OCI-LY7 (cell line): ENCODE results near the gene PTX4.

Experiments used
- CTCF ChIP-seq: fragments of 200-600 bp; sonication (generic); conservative IDR thresholded peaks from 2 replicates; pipeline ENCODE4 v1.5.1; 2014; ENCODE audit warnings: mild to moderate bottlenecking, antibody characterized with exemption, low read length, moderate library complexity, mixed read lengths
- EZH2phosphoT487 ChIP-seq: fragments of 200-600 bp; sonication (generic); IDR thresholded peaks from 2 replicates; pipeline ENCODE4 v1.6.1; 2018; ENCODE audit warnings: low read depth, borderline replicate concordance, mild to moderate bottlenecking, mixed run types, antibody characterized with exemption, low read length, moderate library complexity, mixed read lengths

GRCh38 chr16:1537763-1538289 lies 49.1 kb upstream of the PTX4 start:
- no peak for TF ChIP-seq CTCF
- TF ChIP-seq EZH2phosphoT487: no peak
